Cerebellar nuclear complex (tissue), 1 donor: ENCODE results near the gene UNG.
"Not testable (repeated sequence)": the region's sequence is repeated elsewhere in the genome, so short reads cannot be mapped to it uniquely, and the experiment has no call there.

Source experiments
- DNase-seq, 2 experiments: peaks; one replicate each; lab custom pipeline; 2025; lab: John Stamatoyannopoulos, UW

Gene UNG

GRCh38 chr12:109097435-109098182 lies at the start of gene UNG:
Gene UNG, plus strand, starts transcription at chr12:109097597. Its CDS starts 83 bp downstream, at chr12:109097680.
- DNase-seq, result peak; percentile 55 to 92

- not testable (repeated sequence) for DNase-seq
Observed at GRCh38 chr12:109048706-109049105, 48.7 kb upstream of the UNG start.

DNA sequence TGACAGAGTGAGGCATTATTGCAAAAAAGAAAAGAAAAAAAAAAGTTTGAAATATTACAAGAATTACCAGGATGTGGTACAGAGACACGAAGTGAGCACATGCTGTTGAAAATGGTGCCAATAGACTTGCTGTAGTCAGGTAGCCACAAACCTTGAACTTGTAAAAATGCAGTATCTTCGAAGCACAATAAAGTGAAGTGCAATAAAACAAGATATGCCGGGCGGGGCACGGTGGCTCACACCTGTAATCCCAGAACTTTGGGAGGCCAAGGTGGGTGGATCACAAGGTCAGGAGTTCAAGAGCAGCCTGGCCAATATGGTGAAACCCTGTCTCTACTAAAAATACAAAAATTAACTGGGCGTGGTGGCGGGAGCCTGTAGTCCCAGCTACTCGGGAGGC lies 47.6 kb upstream of the UNG start:
- not testable (repeated sequence) for DNase-seq

GRCh38 chr12:109052097-109052413 lies 45.3 kb upstream of the UNG start:
- DNase-seq, result peak in 1 of 2 experiments; percentile 16

GRCh38 chr12:109052414-109053323 lies 44.7 kb upstream of the UNG start, which contains the start of gene USP30:
Gene USP30, plus strand, starts transcription at chr12:109052576. Its CDS starts 103 bp downstream, at chr12:109052679.
- DNase-seq, result peak in 1 of 2 experiments; percentile 33

- no peak for DNase-seq
Observed at GRCh38 chr12:109053382-109054123, 43.8 kb upstream of the UNG start.

DNA sequence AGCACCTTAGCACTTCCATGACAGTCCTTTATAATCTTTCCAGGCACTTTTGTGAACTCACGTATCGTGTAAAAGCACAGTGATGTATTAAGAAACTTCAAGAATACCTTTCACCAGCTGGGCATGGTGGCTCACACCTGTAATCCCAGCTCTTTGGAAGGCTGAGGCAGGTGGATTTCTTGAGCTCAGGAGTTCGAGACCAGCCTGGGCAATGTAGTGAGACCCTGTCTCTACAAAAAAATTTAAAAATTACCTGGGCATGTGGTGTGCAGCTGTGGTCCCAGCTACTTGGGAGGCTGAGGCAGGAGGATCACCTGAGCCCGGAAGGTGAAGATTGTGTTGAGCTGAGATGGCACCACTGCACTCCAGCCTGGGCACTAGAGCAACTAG lies 43.3 kb upstream of the UNG start:
- not testable (repeated sequence) for DNase-seq

DNA sequence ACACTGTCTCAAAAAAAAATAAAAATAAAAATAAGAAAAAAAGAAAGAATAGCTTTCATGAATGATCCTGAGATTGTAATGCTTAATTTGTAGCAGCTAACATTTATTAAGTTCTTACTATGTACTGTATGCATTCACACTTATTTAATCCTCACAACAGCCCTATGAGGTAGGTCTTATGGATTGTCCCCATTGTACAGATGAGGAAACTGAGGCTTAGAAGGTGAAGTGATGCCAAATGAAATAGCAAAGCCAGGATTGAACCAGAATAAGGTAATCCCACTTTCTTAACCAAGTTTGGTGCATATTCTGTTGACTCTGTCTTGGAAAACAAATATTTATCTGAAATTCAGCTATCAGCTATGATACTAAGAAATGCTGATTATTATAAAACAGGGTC lies 42.9 kb upstream of the UNG start:
- DNase-seq, result no peak

- no peak for DNase-seq
Observed at GRCh38 chr12:109056891-109057290, 40.5 kb upstream of the UNG start.

- no peak for DNase-seq
Observed at GRCh38 chr12:109057376-109057775, 40.0 kb upstream of the UNG start.

GRCh38 chr12:109058773-109059172 lies 38.6 kb upstream of the UNG start:
- no peak for DNase-seq

GRCh38 chr12:109064143-109064542 lies 33.3 kb upstream of the UNG start:
- DNase-seq, result no peak

DNA sequence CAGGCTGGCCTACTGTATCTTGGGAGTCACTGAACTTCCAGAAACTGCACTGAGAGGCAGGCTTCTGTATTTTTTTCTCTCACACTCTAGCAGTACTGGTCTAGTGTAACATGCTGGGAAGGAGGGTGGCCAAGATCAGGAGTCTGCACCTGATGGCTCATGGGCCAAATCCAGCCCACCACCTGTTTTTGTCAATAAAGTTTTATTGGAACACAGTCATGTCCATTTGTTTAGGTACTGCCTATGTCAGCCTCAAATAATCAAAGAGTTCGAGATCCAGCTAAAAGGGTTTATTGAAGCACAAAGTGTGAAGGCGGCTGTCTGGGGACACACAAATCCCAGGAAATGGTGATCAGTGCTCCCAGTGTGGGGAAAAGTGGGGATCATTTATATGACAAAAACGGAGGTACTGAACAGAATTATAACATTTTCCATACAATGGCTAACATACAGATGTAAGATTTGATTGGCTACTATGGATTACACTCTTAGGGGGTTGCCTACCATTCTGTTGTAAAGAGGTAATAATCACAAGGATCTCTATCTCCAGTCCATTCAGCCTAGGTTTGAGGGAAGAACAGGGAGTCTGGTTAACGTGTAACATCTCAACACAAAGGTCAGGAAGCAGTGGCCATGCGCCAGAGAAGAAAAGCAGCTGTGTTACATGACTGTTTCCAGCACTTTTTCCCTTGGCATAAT lies 32.1 kb upstream of the UNG start:
- DNase-seq, result no peak

DNA sequence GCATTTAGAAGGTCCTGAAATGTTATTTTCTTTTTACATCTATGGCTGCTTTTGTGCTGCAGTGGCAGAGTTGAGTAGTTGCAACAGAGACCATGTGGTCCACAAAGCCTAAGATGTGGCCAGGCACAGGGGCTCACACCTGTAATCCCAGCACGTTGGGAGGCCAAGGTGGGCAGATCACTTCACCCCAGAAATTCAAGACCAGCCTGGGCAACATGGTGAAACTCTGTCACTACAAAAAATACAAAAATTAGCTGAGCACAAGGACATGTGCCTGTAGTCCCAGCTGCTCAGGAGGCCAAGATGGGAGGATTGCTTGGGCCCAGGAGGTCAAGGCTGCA lies 31.6 kb upstream of the UNG start:
- DNase-seq, result no peak

GRCh38 chr12:109069307-109070271 lies 27.8 kb upstream of the UNG start:
- no peak for DNase-seq

DNA sequence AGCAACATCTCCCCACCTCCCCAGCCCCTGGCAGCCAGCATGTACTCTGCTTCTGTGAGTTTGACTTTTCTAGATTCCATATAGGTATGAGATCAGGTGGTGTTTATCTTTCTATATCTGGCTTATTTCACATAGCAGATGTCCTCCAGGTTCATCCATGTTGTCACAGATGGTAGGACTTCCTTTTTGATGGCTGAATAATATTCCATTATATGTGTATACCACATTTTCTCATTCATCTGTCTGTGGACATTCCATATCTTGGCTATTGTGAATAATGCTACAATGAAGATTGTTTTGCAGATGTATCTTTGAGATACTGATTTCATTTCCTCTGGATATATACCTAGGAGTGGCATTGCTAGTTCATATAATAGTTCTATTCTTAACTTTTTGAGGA lies 22.5 kb upstream of the UNG start:
- DNase-seq, result no peak

DNA sequence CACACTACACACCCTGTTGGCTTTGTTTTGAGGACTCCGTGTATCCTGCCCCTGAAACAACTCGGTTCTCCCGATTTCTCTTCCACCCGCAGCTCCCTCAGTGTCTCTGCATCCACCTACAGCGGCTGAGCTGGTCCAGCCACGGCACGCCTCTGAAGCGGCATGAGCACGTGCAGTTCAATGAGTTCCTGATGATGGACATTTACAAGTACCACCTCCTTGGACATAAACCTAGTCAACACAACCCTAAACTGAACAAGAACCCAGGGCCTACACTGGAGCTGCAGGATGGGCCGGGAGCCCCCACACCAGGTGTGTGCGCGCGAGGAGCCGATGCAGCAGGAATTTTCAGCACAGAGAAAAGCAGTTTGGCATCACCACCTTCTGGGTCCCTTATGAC lies 14.6 kb upstream of the UNG start:
- no peak for DNase-seq

DNA sequence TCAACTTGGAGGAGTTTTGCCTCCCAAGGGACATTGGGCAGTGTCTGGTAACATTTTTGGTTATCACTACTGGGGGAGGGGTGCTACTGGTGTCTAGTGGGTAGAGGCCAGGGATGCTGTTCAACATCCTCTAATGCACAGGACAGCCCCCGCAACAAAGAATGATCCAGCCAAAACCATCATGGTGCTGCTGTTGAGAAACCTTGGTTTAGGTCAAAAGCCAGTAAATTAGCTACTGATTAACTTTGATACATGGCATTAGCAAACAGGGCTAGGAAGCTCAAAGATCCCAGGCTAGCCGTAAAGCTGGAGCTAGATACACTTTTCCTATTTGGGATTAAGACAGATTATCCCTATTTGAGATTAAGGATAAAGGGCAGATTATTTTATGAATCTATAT lies 13.0 kb upstream of the UNG start:
- no peak for DNase-seq

DNA sequence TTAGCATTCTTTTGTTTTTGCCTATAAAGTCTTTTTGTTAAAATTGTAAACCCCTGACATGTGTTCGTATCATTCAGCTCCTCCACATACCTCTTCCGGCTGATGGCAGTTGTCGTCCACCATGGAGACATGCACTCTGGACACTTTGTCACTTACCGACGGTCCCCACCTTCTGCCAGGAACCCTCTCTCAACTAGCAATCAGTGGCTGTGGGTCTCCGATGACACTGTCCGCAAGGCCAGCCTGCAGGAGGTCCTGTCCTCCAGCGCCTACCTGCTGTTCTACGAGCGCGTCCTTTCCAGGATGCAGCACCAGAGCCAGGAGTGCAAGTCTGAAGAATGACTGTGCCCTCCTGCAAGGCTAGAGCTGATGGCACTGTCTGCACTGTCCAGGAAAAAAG lies 11.8 kb upstream of the UNG start:
- DNase-seq, result no peak

- DNase-seq, result no peak
Observed at GRCh38 chr12:109087250-109087649, 10.1 kb upstream of the UNG start.

- no peak for DNase-seq
Observed at GRCh38 chr12:109088818-109089217, 8.6 kb upstream of the UNG start.
